Bronchus fibroblast of lung (primary cell): ENCODE measurements around the gene MPND. TPM values are rescaled to one million over a fixed set of nuclear protein-coding genes. Genes with fewer than 3 reads are reported as not detected.

ENCODE experiments used
- total RNA-seq: library from RNA; depleted of rRNA; stranded (reverse); fragments of >200 nt; gene quantifications from 2 replicates; pipeline ENCODE4 v1.2.3, GENCODE V29; 2015

MPND gene
- total RNA-seq, result 3.5 and 4.8 TPM in 2 replicates

GRCh38 chr19:4343370-4344307 lies at the start of gene MPND:
TSS of gene MPND (plus strand) at chr19:4343562. CDS start at chr19:4343594, 32 bp downstream.

GRCh38 chr19:4302243-4302640 lies 41.1 kb upstream of the MPND start, which contains the start of gene TMIGD2:
TSS of gene TMIGD2 (minus strand) at chr19:4302389. CDS start at chr19:4302385, 4 bp downstream.

GRCh38 chr19:4304538-4305256 lies 38.7 kb upstream of the MPND start, which contains the start of gene FSD1:
TSS of gene FSD1 (plus strand) at chr19:4304598. CDS start at chr19:4304747, 149 bp downstream.

GRCh38 chr19:4338441-4339355 lies 4.7 kb upstream of the MPND start, which contains the start of gene STAP2:
TSS of gene STAP2 (minus strand) at chr19:4338827. CDS start at chr19:4338753, 74 bp downstream.

GRCh38 chr19:4400135-4400936 lies 57.0 kb downstream of the MPND start, which contains the start of gene SH3GL1:
TSS of gene SH3GL1 (minus strand) at chr19:4400547. CDS start at chr19:4400368, 179 bp downstream.

GRCh38 chr19:4402171-4403004 lies 59.0 kb downstream of the MPND start, which contains the start of gene CHAF1A:
TSS of gene CHAF1A (plus strand) at chr19:4402640. CDS start at chr19:4402763, 123 bp downstream.

Other genes with a start within 250 kb of the MPND start
- gene MAP2K2, start 219.4 kb upstream of the MPND start, total RNA-seq, result 152 and 158 TPM in 2 replicates
- not detected in 2 replicates for gene CREB3L3, start 189.9 kb upstream of the MPND start, total RNA-seq
- gene SIRT6, start 161.0 kb upstream of the MPND start, total RNA-seq, result 20.2 and 25.4 TPM in 2 replicates
- gene ANKRD24, start 160.9 kb upstream of the MPND start, total RNA-seq, result 0.15 and 2.0 TPM in 2 replicates
- gene EBI3, start 114.0 kb upstream of the MPND start, total RNA-seq, result 0.34 TPM in 1 of 2 replicates, not detected in the other
- 24.8 and 26.1 TPM in 2 replicates for gene YJU2, start 96.5 kb upstream of the MPND start, total RNA-seq
- gene SHD, start 64.3 kb upstream of the MPND start, total RNA-seq, result not detected in 2 replicates
- gene TMIGD2, start 41.2 kb upstream of the MPND start, total RNA-seq, result not detected in 2 replicates
- 24.4 and 28.6 TPM in 2 replicates for gene FSD1, start 39.0 kb upstream of the MPND start, total RNA-seq
- gene STAP2, start 4.7 kb upstream of the MPND start, total RNA-seq, result 5.4 and 6.4 TPM in 2 replicates
- gene SH3GL1, start 57.0 kb downstream of the MPND start, total RNA-seq, result 110 and 114 TPM in 2 replicates
- gene CHAF1A, start 59.1 kb downstream of the MPND start, total RNA-seq, result 31.1 and 31.4 TPM in 2 replicates
- gene UBXN6, start 114.2 kb downstream of the MPND start, total RNA-seq, result 50.1 and 65.6 TPM in 2 replicates
- gene HDGFL2, start 128.7 kb downstream of the MPND start, total RNA-seq, result 74.9 and 86.6 TPM in 2 replicates
- 0.15 and 0.17 TPM in 2 replicates for gene PLIN4, start 174.9 kb downstream of the MPND start, total RNA-seq
- not detected in 2 replicates for gene PLIN5, start 191.7 kb downstream of the MPND start, total RNA-seq
- not detected in 2 replicates for gene LRG1, start 196.5 kb downstream of the MPND start, total RNA-seq
- 0.45 and 0.67 TPM in 2 replicates for gene SEMA6B, start 216.1 kb downstream of the MPND start, total RNA-seq